ENCODE measurements around the gene SLC2A13.

SLC2A13 gene

GRCh38 chr12:39813776-39814175 is 292.1 kb downstream of the SLC2A13 start:
- no peak for TF ChIP-seq YY1 (IDR thresholded peaks at IDR 0.05; ENCODE audit: low read depth)
- no peak for TF ChIP-seq EGR1 (IDR thresholded peaks at IDR 0.05)
- TF ChIP-seq ZBTB7A (IDR thresholded peaks at IDR 0.05; ENCODE audit: low read depth) = no peak

- TF ChIP-seq ZBTB7A (IDR thresholded peaks at IDR 0.05; ENCODE audit: low read depth) (no peak), EGR1 (IDR thresholded peaks at IDR 0.05) (no peak), CREB1 (IDR thresholded peaks at IDR 0.05; ENCODE audit: low read depth) (no peak), USF1 (IDR thresholded peaks at IDR 0.05) (no peak), TEAD4 (IDR thresholded peaks at IDR 0.05) (no peak), FOXM1 (IDR thresholded peaks at IDR 0.05; ENCODE audit: borderline replicate concordance, low read depth) (no peak), RAD21 (IDR thresholded peaks at IDR 0.05; ENCODE audit: low read depth) (peak; percentile 19; the same call in 1 of the 2 replicates), TAF1 (IDR thresholded peaks at IDR 0.05; ENCODE audit: low read depth) (no peak)
These were observed 298.8 kb downstream of the SLC2A13 start for GRCh38 chr12:39807043-39807442.

GRCh38 chr12:39805651-39806050 is 300.2 kb downstream of the SLC2A13 start:
- TF ChIP-seq YY1 (IDR thresholded peaks at IDR 0.05; ENCODE audit: low read depth) = no peak
- TF ChIP-seq TEAD4 (IDR thresholded peaks at IDR 0.05) = no peak
- TF ChIP-seq TCF12 (IDR thresholded peaks at IDR 0.05; ENCODE audit: low read depth) = no peak
- no peak for TF ChIP-seq EGR1 (IDR thresholded peaks at IDR 0.05)
- TF ChIP-seq TAF1 (IDR thresholded peaks at IDR 0.05; ENCODE audit: low read depth) = no peak
- no peak for TF ChIP-seq RAD21 (IDR thresholded peaks at IDR 0.05; ENCODE audit: low read depth)
- no peak for TF ChIP-seq REST (IDR thresholded peaks at IDR 0.05; ENCODE audit: low read depth)
- TF ChIP-seq ZBTB7A (IDR thresholded peaks at IDR 0.05; ENCODE audit: low read depth) = no peak
- no peak for TF ChIP-seq MAX (IDR thresholded peaks at IDR 0.05)
- no peak for TF ChIP-seq FOXM1 (IDR thresholded peaks at IDR 0.05; ENCODE audit: borderline replicate concordance, low read depth)
- no peak for TF ChIP-seq USF1 (IDR thresholded peaks at IDR 0.05)
- TF ChIP-seq EP300 (IDR thresholded peaks at IDR 0.05; ENCODE audit: borderline replicate concordance) = no peak
- TF ChIP-seq CREB1 (IDR thresholded peaks at IDR 0.05; ENCODE audit: low read depth) = no peak

- no peak for TF ChIP-seq ZBTB7A (IDR thresholded peaks at IDR 0.05; ENCODE audit: low read depth)
- TF ChIP-seq EP300 (IDR thresholded peaks at IDR 0.05; ENCODE audit: borderline replicate concordance) = no peak
- no peak for TF ChIP-seq YY1 (IDR thresholded peaks at IDR 0.05; ENCODE audit: low read depth)
- no peak for TF ChIP-seq CREB1 (IDR thresholded peaks at IDR 0.05; ENCODE audit: low read depth)
- TF ChIP-seq TEAD4 (IDR thresholded peaks at IDR 0.05) = no peak
- no peak for TF ChIP-seq REST (IDR thresholded peaks at IDR 0.05; ENCODE audit: low read depth)
- TF ChIP-seq MAX (IDR thresholded peaks at IDR 0.05) = no peak
- no peak for TF ChIP-seq CEBPB (IDR thresholded peaks at IDR 0.05)
- no peak for TF ChIP-seq EGR1 (IDR thresholded peaks at IDR 0.05)
- TF ChIP-seq USF1 (IDR thresholded peaks at IDR 0.05) = no peak
- no peak for TF ChIP-seq FOXM1 (IDR thresholded peaks at IDR 0.05; ENCODE audit: borderline replicate concordance, low read depth)
- TF ChIP-seq RAD21 (IDR thresholded peaks at IDR 0.05; ENCODE audit: low read depth) = no peak
- no peak for TF ChIP-seq NFIC (IDR thresholded peaks at IDR 0.05)
- TF ChIP-seq TCF12 (IDR thresholded peaks at IDR 0.05; ENCODE audit: low read depth) = no peak
- TF ChIP-seq TAF1 (IDR thresholded peaks at IDR 0.05; ENCODE audit: low read depth) = no peak
These were observed 301.0 kb downstream of the SLC2A13 start for GRCh38 chr12:39804898-39805297.

GRCh38 chr12:39804479-39804878 is 301.4 kb downstream of the SLC2A13 start:
- no peak for TF ChIP-seq CREB1 (IDR thresholded peaks at IDR 0.05; ENCODE audit: low read depth)
- TF ChIP-seq TCF12 (IDR thresholded peaks at IDR 0.05; ENCODE audit: low read depth) = no peak
- TF ChIP-seq CEBPB (IDR thresholded peaks at IDR 0.05) = no peak
- TF ChIP-seq USF1 (IDR thresholded peaks at IDR 0.05) = no peak
- no peak for TF ChIP-seq ZBTB7A (IDR thresholded peaks at IDR 0.05; ENCODE audit: low read depth)
- TF ChIP-seq RAD21 (IDR thresholded peaks at IDR 0.05; ENCODE audit: low read depth) = no peak
- no peak for TF ChIP-seq YY1 (IDR thresholded peaks at IDR 0.05; ENCODE audit: low read depth)
- TF ChIP-seq EP300 (IDR thresholded peaks at IDR 0.05; ENCODE audit: borderline replicate concordance) = no peak
- TF ChIP-seq NFIC (IDR thresholded peaks at IDR 0.05) = no peak
- TF ChIP-seq TAF1 (IDR thresholded peaks at IDR 0.05; ENCODE audit: low read depth) = no peak
- TF ChIP-seq REST (IDR thresholded peaks at IDR 0.05; ENCODE audit: low read depth) = no peak
- TF ChIP-seq MAX (IDR thresholded peaks at IDR 0.05) = no peak
- no peak for TF ChIP-seq FOXM1 (IDR thresholded peaks at IDR 0.05; ENCODE audit: borderline replicate concordance, low read depth)
- TF ChIP-seq TEAD4 (IDR thresholded peaks at IDR 0.05) = no peak
- no peak for TF ChIP-seq EGR1 (IDR thresholded peaks at IDR 0.05)
